Jurkat, Clone E6-1 (cell line): ENCODE results near the gene RTN4.
"Not testable (repeated sequence)": the region's sequence is repeated elsewhere in the genome, so short reads cannot be mapped to it uniquely, and the experiment has no call there.

Source experiments
- DNase-seq: peaks from one replicate; pipeline ENCODE4 v3.0.0-alpha.2; 2011; ENCODE audit warnings: low read depth, low spot score
- H3K4me3 ChIP-seq: 2 replicates; pipeline ENCODE4 v1.5.1; 2011; ENCODE audit warnings: mild to moderate bottlenecking, low read length, control low read depth, moderate library complexity

Gene RTN4

GRCh38 chr2:55073000-55073983 is 23.0 kb upstream of the RTN4 start:
- no peak for DNase-seq
- no peak overlapping the region for H3K4me3 ChIP-seq

DNA sequence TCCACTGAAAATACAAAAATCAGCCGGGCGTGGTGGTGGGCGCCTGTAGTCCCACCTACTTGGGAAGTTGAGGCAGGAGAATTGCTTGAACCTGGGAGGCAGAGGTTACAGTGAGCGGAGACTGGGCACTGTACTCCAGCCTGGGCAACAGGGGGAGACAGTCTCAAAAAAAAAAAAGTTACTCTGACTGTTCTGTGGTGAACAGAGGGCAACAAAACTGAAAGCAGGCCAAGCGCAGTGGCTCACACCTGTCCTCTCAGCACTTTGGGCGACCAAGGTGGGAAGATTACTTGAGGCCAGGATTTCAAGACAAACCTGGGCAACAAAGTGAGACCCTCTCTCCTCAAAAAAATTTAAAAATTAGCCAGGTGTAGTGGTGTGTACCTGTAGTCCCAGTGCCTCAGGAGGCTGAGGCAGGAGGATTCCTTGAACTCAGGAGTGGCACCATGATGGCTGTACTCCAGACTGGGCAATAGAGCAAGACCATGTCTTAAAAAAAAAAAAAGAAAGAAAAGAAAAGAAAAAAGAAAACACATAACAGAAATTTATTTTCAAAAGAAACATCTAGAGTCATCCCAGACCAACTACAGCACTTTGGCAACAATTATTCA is 13.6 kb upstream of the RTN4 start:
- H3K4me3 ChIP-seq = no peak overlapping the region
- no peak for DNase-seq

DNA sequence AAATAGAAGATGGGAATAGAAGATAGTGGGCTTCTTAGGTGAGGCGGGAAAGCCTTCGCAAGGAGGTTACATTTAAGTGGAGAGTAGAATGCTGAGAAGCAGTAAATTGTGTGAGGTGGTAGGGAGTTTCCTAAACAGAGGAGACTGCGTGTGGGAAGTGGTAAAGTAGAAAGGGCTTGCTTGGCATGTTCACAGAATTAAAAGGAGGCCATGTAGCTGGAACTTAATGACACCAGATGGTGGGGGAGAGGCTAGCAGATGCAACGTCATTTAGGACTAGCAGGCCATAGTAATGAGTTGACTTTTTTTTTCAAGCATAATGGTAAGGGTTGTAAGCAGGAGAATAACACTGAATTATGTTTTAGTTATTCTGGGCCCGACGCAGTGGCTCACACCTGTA is 13.0 kb upstream of the RTN4 start:
- H3K4me3 ChIP-seq = no peak overlapping the region
- DNase-seq = no peak

GRCh38 chr2:55062754-55063153 is 12.5 kb upstream of the RTN4 start:
- no peak overlapping the region for H3K4me3 ChIP-seq
- no peak for DNase-seq

GRCh38 chr2:55061523-55062344 is 11.5 kb upstream of the RTN4 start:
- no peak overlapping the region for H3K4me3 ChIP-seq
- no peak for DNase-seq

DNA sequence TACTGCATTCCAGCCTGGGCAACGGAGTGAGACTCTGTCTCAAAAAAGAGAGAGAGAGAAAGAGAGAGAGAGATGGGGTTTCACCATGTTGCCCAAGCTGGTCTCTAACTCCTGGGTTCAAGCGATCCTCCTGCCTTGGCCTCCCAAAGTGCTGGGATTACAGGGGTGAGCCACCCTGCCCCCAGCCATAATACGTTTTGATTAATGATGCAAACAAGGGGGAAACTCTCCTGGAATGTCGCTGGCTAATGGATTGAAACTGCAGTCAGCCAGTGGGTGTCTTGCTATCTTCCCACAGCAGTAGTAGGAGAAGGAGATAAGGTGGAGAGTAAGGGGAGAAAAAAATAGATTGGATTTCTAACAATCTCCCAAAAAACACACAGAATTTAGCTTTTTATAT is 9.5 kb upstream of the RTN4 start:
- no peak overlapping the region for H3K4me3 ChIP-seq
- no peak for DNase-seq

DNA sequence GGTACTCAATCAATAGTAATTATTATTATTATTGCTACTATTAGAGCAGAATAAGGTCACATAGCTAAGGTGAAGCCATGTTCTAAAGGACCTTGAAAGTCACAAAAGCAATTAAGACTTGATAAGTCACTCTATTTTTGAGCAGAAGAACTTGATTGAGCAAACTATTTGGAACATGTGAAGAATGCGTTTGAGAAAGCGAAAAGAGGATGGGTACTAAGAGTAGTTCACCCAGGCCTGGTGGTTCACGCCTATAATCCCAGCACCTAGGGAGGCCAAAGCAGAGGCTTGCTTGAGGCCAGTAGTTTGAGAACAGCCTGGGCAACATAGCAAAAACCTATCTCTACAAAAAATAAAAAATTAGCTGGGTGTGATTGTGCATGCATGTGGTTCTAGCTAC is 7.2 kb upstream of the RTN4 start:
- H3K4me3 ChIP-seq = no peak overlapping the region
- DNase-seq = no peak

DNA sequence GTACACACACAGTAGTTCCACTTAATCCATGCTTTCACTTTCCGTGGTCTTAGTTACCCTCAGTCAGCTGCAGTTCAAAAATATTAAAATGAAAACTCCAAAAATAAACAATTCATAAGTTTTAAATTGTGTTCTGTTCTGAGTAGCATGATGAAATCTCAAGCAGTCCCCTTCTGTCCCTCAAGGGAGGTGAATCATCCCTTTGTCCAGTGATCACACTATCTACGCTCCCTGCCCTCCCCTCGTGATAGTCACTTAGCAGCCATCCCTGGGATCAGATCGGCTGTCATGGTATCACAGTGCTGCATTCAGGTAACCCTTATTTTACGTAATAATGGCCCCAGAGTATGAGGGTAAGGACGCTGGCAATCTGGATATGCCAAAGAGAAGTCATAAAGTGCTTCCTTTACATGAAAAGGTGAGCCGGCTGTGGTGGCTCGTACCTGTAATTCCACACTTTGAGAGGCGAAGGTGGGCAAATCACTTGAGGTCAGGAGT is 5.8 kb upstream of the RTN4 start:
- no peak for DNase-seq
- H3K4me3 ChIP-seq = no peak overlapping the region

- H3K4me3 ChIP-seq = peak overlapping the region; percentile 26
- peak; percentile 85 for DNase-seq
Measured at GRCh38 chr2:55054106-55054875, 4.0 kb upstream of the RTN4 start.

DNA sequence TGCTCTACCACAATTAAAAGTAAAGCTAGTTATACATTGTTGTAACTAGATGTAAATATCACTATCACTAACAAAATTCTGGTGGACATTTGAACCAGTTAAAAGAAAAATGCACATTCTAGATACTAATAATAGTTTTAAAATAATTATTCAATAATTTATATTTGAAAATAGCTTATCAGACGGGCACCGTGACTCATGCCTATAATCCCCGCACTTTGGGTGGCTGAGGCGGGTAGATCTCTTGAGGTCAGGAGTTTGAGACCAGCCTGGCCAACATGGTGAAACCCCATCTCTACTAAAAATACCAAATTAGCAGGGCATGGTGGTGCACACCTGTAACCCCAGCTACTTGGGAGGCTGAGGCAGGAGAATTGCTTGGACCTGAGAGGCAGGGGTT is 3.0 kb upstream of the RTN4 start:
- DNase-seq, H3K4me3 ChIP-seq: not testable (repeated sequence)

- H3K4me3 ChIP-seq = peak overlapping the region; percentile 65
- DNase-seq = peak; percentile 46
Measured at GRCh38 chr2:55052129-55053061, 2.1 kb upstream of the RTN4 start.

GRCh38 chr2:55051026-55051866 is 995 bp upstream of the RTN4 start:
- no peak for DNase-seq
- H3K4me3 ChIP-seq = peak overlapping the region; percentile 65

DNA sequence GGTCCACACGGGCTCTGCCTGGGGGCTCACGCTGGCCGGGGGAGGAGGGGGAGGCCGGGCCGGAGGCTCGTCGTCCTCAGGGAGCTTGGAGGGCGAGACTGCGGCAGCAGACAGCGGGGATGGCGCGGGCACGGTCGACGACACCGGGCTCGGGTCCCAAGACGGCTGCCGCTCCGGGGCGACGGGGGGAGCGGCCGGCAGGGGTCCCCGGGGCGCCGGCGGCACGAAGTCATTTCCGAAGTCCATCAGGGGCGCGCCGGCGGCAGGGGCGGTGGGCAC is 491 bp downstream of the RTN4 start:
- peak overlapping the region; percentile 96 for H3K4me3 ChIP-seq
- no peak for DNase-seq

- H3K4me3 ChIP-seq = peak overlapping the region; percentile 96
- DNase-seq = peak; percentile 49
Measured at GRCh38 chr2:55049043-55049820, 1.0 kb downstream of the RTN4 start.

DNA sequence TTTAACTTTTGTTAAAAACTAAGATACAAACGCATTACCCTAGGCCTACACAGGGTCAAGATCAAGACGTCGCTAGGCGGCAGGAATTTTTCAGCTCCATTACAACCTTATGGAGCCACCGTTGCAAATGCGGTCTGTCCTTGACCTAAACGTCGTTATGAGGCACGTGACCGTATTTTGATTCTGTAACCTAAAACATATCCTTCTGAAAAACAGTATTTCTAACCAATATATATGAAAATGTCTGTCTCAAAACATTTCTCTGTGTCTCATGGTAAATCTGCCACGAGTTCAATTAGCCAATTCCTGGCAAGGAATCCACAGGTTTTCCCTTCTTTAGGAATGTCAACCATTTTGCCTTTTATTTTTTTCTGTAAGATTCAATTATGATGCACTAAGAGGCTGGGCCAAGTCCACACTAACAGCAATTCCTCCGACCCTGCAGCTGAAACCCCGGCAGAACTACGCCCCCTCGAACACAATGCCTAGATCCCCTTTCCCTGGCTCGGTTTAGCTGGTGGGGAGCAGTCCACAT is 1.7 kb downstream of the RTN4 start:
- no peak for DNase-seq
- H3K4me3 ChIP-seq = peak overlapping the region; percentile 96

DNA sequence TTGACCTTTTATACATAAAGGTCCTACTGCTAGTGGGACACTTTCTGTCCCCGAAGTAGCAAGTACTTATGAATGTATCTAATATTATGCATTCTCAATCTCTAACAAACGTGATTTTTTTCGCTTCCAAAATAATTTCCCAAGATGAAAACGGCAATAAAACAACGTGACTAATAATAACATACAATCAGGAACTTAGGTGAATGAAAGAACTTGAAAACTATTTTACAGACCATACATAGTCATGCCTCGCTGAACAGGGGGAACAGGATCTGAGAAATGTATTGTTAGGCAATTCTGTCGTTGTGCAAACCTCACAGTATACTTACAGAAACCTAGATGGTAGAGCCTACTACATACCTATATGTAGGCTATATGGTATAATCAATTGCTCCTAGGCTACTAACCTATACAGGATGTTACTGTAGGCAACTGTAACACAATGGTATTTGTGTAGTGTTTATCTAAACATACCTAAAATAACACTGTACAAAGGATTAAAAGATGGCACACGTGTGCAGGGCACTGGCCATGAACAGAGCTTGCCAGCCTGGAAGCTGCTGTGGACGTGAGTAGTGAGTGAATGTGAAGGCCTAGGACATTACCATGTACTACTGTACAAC is 2.5 kb downstream of the RTN4 start:
- H3K4me3 ChIP-seq = peak overlapping the region; percentile 96
- no peak for DNase-seq
